HG02884 (cell line): ENCODE measurements around the gene RAB40B.
"Not testable (repeated sequence)": the region's sequence is repeated elsewhere in the genome, so short reads cannot be mapped to it uniquely, and the experiment has no call there.

Experiments
- ATAC-seq: cut with Tn5 transposase; IDR thresholded peaks from one replicate; pipeline ENCODE4 v1.9.1; 2021; ENCODE audit warnings: mild to moderate bottlenecking, moderate library complexity; ENCODE audit not compliant: unreplicated experiment

RAB40B gene, protein sequence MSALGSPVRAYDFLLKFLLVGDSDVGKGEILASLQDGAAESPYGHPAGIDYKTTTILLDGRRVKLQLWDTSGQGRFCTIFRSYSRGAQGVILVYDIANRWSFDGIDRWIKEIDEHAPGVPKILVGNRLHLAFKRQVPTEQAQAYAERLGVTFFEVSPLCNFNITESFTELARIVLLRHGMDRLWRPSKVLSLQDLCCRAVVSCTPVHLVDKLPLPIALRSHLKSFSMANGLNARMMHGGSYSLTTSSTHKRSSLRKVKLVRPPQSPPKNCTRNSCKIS

GRCh38 chr17:82698065-82698973 is at the start of gene RAB40B:
Gene RAB40B, minus strand, starts transcription at chr17:82698698. Its CDS starts 102 bp downstream, at chr17:82698596.
- peak; percentile 96 for ATAC-seq

- no peak for ATAC-seq
Measured at GRCh38 chr17:82745524-82745923, 47.0 kb upstream of the RAB40B start.

- ATAC-seq: not testable (repeated sequence)
Measured at GRCh38 chr17:82744736-82745135, 46.2 kb upstream of the RAB40B start.

DNA sequence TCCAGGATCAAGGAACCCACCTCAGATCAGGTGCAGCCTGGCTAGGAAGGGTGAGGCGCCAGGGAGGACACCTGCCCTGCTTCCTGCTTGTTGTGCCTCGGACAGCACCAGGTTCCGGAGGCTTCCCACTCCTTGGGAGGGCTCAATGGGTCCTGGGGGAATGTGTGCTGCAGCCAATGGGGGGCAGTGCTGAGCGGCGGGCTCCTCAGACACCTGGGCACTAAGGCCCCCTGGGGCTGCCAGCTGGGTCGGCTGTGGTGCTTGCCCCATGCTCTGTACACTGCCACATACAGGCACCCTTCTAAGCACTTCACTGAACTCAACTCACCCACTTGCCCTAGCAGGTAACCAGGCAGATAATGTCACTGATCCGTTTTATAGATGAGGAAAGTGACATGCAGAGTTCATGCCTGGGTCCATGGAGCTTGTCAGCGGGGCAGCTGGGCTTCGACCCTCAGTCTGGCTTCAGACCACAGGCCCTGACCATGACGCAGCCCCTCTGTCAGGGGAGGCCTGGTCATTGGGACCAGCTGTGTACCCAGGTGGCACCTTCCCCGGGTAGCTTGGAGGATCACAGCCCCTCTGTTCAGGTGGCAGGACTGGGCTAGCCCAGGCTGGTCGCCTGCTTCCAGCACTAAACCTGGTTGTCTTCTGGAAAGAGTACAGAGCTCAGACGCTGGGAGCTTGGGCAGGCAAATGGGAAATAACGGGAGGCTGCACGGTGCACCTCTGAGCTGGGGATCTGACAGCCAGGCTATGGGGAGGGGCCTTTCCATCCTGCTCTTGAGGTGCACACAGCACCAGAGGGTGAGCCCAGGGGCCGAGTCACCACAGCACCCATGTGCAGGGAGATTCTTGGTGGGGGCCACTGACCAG is 45.1 kb upstream of the RAB40B start:
- ATAC-seq: no peak

- ATAC-seq: no peak
Measured at GRCh38 chr17:82740906-82741759, 42.6 kb upstream of the RAB40B start.

DNA sequence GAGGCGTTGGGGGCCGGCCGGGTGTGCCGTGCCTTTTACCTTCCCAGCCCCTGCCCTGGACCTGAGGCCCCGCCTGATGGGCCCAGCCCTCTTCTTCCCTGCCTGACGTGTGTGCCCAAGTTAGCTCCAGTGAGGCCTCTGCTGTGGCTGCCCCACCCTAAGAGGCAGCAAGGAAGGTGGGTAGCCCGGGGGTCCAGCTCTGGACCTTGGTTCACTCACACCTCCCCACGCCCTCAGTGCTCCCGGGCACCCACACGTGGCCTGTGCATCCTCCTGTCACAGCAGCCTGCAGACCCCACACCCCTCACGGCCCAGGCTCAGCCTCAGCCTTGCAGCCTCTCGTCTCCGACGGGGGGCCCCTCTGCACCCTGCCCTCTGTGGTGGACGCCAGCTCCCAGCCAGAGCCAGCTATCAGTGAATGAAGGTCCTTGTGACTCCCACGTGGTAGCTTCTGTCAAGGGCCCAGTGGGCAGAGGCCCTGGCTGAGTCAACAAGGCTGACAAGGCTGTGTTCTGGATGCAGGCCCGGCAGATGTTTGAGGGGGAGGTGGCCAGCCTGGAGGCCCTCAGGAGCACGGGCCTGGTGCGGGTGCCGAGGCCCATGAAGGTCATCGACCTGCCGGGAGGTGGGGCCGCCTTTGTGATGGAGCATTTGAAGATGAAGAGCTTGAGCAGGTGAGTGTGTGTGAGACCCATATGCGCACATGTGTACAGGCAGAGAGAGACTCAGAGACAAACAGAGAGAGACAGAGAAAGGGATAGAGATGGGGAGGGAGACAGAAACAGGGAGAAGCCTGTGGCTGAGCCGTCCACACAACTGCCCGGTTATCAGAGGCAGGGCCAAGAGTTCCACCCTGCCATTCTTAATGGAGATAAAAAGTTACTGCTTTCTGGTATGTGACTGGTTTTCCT is 39.7 kb upstream of the RAB40B start:
- no peak for ATAC-seq

GRCh38 chr17:82736511-82737185 is 38.1 kb upstream of the RAB40B start:
- no peak for ATAC-seq

DNA sequence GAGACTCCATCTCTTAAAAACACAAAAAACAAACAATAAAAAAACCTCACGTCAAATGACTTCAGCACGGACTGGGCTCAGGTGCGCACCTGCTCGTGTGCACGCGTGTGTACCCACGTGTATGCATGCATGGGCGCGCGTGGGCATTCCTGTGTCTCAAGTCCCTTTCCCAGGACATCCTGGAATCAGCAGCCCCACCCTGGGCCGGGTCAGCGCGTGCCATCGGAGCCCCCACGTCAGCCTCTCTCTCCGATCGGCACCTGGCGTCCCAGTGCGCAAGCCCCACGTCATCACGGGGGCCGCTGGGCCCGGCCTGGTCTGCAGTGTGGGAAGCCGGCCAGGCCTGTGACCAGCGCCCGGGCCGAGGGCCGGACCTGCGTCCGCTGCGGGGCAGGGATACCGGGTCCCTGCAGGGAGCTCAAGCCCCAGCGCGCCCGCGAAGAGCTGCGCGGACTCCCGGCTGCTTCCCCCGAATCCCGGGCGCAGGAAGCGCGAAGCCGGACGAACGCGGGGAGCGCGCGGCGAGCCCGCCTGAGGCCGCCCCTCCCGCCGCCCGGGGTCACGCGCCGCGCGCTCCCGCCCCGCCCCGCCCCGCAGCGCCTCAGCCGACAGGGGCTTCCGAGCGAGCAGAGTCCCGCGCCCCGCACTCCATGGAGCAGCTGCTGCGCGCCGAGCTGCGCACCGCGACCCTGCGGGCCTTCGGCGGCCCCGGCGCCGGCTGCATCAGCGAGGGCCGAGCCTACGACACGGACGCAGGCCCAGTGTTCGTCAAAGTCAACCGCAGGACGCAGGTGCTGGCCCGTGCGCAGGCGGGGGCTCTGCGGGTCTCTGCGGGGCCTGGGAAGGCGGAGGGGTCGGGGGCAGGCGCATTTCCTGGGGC is 36.7 kb upstream of the RAB40B start, which contains the start of gene FN3K:
Gene FN3K, plus strand, starts transcription at position 629 of the 880 bp plus-strand sequence. Its CDS starts 22 bp downstream, at position 651.
- no peak for ATAC-seq

DNA sequence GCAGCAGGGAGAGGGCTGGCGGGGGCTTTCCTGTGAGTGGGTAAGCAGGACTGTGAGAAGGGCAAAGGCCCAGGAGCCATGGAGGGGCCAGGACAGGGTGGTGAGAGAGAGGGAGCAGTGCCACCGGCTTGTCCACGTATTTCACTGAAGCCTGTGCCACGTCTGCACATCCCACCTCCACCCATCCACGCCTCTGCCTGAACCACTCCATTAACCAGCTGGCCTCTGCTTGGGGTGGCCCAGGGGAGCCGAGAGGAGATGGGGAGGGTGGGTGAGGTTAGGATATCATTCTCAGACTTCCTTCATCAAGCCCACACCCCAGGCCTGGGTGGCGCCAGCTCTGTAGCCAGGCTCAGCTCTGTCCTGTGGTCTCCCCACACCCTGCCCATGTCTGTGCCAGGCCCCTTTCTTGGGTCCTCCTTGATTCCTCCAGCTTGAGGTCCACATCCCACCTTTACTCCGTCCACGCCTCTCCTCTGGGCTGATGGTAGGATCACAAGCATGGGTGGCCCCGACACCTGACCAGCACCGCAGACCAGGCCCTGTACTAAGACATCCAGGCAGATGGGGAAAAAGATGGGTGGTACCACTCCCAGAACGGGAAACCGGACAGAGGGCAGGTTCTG is 33.7 kb upstream of the RAB40B start:
- no peak for ATAC-seq

DNA sequence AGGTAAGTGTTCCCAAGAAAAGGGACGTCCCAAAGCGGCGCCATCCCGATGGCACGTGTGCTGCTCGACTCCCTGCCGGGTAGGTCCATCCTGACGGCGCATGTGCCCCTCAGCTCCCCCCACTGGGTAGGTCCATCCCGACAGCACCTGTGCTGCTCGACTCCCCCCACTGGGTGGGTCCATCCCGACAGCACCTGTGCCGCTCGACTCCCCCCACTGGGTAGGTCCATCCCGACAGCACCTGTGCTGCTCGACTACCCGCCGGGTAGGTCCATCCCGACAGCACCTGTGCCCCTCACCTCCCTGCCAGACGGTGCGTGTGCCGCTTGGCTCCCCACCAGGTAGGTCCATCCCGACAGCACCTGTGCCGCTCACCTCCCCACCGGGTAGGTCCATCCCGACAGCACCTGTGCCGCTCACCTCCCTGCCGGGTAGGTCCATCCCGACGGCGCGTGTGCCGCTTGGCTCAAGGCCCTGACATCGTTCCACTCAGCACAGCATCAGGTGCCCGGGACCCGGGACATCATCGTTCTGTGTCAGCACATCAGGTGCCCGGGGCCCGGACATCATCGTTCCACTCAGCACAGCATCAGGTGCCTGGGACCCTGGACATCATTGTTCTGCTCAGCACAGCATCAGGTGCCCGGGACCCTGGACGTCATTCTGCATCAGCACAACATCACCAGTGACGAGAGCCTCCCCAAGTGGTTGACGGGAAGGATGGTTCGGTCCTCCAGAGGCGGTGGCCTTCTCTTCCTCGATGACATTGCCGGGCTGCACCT is 31.2 kb upstream of the RAB40B start:
- no peak for ATAC-seq

- ATAC-seq: no peak
Measured at GRCh38 chr17:82726427-82726826, 27.9 kb upstream of the RAB40B start.

- no peak for ATAC-seq
Measured at GRCh38 chr17:82723169-82723807, 24.8 kb upstream of the RAB40B start.

GRCh38 chr17:82722341-82723013 is 24.0 kb upstream of the RAB40B start:
- ATAC-seq: no peak

DNA sequence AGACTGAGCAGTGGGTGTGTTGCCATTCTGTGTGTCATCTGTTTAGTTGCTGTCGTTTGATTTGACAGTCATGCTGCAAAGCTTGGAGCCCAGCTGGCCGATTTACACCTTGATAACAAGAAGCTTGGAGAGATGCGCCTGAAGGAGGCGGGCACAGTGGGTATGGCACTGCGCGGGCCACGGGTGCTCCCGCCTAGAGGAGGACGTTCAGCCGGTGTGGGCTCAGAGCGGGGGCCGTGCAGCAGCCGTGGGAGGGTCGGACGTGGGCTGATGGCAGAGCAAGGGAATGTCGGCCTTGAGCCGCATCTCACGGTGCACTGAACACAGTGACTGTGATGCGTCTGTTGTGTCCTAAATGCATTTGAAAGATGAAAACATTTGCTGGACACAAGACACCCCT is 21.7 kb upstream of the RAB40B start:
- no peak for ATAC-seq

DNA sequence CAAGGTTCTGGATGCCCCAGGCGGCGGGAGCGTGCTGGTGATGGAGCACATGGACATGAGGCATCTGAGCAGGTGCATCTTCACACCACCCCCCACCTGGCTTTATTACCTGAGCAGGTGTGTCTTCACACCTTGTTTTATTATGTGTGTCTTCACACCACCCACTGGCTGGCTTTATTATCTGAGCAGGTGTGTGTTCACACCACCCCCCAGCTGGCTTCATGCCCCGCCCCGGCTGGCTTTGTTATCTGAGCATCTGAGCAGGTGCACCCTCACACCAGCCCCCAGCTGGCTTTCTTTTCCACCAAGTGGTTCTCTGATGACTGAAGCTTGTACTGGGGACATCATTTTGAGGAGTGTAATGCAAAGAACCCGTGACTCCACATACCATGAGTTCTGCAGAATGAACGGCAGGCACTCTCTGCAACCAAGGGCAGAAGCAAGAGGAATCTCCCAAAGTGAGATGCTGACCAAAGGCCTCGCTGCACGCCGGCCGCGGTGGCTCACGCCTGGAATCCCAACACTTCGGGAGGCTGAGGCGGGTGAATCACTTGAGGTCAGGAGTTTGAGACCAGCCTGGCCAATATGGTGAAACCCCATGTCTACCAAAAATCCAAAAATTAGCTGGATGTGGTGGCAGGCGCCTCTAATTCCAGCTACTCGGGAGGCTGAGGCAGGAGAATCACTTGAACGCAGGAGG is 20.6 kb upstream of the RAB40B start:
- no peak for ATAC-seq
